ENCODE results near the gene LTK.

Gene LTK

DNA sequence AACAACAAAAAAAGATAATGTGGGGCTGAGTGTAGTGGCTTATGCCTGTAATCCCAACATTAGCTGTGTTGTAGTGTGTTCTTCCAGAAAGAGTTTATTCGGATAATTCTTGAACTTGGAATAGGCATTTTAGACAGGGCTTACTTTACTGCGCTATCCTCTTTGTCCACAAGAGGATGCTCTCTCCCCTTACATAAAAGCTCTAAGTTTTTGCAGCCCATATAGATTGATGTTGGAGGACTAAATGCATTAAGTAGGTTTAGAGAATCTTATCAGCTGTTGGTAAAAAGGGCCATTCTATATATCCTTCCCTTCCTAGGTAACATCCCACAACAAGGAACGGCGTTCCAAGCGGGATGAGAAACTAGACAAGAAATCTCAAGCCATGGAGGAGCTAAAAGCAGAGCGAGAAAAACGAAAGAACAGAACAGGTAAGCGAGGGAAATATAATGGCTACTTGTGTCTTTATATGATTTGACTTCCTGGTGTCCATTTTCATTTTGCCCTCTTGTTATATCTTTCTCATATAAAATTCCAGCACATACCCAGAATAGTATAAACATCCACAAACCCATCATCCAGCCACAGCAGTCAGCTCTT, 47.7 kb downstream of the LTK start:
- H3K4me3 ChIP-seq (ENCODE audit: low read length) = no peak overlapping the region
- no peak overlapping the region for H3K4me2 ChIP-seq (ENCODE audit: low read length)
- H3K27me3 ChIP-seq (ENCODE audit: control insufficient read depth, low read length) = no peaks in the 10 kb centered on the region
- no peaks in the 10 kb centered on the region for H3K4me1 ChIP-seq (ENCODE audit: control insufficient read depth, low read length)
- H3K36me3 ChIP-seq (ENCODE audit: control insufficient read depth, low read length) = peaks cover 51% of the 10 kb centered on the region
- no peak for TF ChIP-seq EZH2phosphoT487 (IDR thresholded peaks at IDR 0.05; ENCODE audit: borderline replicate concordance, low read length)
- TF ChIP-seq, protein P1, sequence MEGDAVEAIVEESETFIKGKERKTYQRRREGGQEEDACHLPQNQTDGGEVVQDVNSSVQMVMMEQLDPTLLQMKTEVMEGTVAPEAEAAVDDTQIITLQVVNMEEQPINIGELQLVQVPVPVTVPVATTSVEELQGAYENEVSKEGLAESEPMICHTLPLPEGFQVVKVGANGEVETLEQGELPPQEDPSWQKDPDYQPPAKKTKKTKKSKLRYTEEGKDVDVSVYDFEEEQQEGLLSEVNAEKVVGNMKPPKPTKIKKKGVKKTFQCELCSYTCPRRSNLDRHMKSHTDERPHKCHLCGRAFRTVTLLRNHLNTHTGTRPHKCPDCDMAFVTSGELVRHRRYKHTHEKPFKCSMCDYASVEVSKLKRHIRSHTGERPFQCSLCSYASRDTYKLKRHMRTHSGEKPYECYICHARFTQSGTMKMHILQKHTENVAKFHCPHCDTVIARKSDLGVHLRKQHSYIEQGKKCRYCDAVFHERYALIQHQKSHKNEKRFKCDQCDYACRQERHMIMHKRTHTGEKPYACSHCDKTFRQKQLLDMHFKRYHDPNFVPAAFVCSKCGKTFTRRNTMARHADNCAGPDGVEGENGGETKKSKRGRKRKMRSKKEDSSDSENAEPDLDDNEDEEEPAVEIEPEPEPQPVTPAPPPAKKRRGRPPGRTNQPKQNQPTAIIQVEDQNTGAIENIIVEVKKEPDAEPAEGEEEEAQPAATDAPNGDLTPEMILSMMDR (IDR thresholded peaks at IDR 0.05; ENCODE audit: low read depth, low read length, poor library complexity, severe bottlenecking) = peak; percentile 95
- H3K79me2 ChIP-seq (ENCODE audit: control insufficient read depth, low read length) = no peaks in the 10 kb centered on the region; the same call in 1 of the 2 replicates
- H4K20me1 ChIP-seq (ENCODE audit: control insufficient read depth, insufficient read depth, low read depth, low read length) = peaks cover 5% of the 10 kb centered on the region; the same call in 1 of the 2 replicates
- H3K27ac ChIP-seq (ENCODE audit: low read depth, low read length) = no peak overlapping the region
- peaks cover 11% of the 10 kb centered on the region; the same call in 1 of the 2 replicates for H3F3A ChIP-seq (ENCODE audit: control insufficient read depth, insufficient read depth)
- no peaks in the 10 kb centered on the region for H3K9me3 ChIP-seq (ENCODE audit: control insufficient read depth, insufficient read depth, low read length)
- no peaks in the 10 kb centered on the region for H3K9me2 ChIP-seq (replicated peaks; ENCODE audit: control insufficient read depth, low read length)

DNA sequence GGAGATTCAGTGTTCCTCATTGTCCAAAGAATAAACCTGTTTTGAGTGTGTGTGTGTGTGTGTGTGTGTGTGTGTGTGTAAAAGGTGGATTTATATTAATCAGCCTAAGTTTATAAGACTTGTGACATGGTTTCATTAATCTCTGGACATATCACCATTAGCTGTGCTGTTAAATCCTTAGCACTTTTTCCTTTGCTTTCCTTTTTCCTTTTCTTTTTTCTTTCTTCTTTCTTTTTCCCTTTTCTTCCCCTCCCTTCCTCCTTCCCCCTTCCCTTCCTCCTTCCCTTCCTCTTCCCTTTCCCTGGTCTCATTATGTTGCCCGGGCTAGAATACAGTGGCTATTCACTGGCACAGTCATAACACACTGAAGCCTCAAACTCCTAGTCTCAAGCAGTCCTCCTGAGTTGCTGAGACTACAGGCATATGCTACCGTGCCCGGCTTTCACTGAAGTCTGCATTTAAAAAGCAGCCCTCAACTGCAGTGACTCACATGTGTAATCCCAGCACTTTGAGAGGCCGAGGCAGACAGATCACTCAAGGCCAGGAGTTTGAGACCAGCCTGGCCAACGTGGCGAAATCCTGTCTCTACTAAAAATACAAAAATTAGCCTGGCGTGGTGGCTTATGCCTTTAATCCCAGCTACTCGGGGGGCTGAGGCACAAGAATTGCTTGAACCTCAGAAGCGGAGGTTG, 48.6 kb downstream of the LTK start:
- Histone ChIP-seq H3K79me2 (ENCODE audit: control insufficient read depth, low read length) (no peaks in the 10 kb centered on the region; the same call in 1 of the 2 replicates), H3K4me3 (ENCODE audit: low read length) (no peak overlapping the region), H4K20me1 (ENCODE audit: control insufficient read depth, insufficient read depth, low read depth, low read length) (peaks cover 5% of the 10 kb centered on the region; the same call in 1 of the 2 replicates), H3K9me2 (replicated peaks; ENCODE audit: control insufficient read depth, low read length) (no peaks in the 10 kb centered on the region), H3K9me3 (ENCODE audit: control insufficient read depth, insufficient read depth, low read length) (no peaks in the 10 kb centered on the region), H3K27ac (ENCODE audit: low read depth, low read length) (no peak overlapping the region), H3K4me2 (ENCODE audit: low read length) (no peak overlapping the region), H3K36me3 (ENCODE audit: control insufficient read depth, low read length) (peaks cover 44% of the 10 kb centered on the region), H3K4me1 (ENCODE audit: control insufficient read depth, low read length) (no peaks in the 10 kb centered on the region), H3F3A (ENCODE audit: control insufficient read depth, insufficient read depth) (peaks cover 11% of the 10 kb centered on the region; the same call in 1 of the 2 replicates), H3K27me3 (ENCODE audit: control insufficient read depth, low read length) (no peaks in the 10 kb centered on the region)
- TF ChIP-seq, protein P1 (IDR thresholded peaks at IDR 0.05; ENCODE audit: low read depth, low read length, poor library complexity, severe bottlenecking) = no peak
- TF ChIP-seq EZH2phosphoT487 (IDR thresholded peaks at IDR 0.05; ENCODE audit: borderline replicate concordance, low read length) = no peak

DNA sequence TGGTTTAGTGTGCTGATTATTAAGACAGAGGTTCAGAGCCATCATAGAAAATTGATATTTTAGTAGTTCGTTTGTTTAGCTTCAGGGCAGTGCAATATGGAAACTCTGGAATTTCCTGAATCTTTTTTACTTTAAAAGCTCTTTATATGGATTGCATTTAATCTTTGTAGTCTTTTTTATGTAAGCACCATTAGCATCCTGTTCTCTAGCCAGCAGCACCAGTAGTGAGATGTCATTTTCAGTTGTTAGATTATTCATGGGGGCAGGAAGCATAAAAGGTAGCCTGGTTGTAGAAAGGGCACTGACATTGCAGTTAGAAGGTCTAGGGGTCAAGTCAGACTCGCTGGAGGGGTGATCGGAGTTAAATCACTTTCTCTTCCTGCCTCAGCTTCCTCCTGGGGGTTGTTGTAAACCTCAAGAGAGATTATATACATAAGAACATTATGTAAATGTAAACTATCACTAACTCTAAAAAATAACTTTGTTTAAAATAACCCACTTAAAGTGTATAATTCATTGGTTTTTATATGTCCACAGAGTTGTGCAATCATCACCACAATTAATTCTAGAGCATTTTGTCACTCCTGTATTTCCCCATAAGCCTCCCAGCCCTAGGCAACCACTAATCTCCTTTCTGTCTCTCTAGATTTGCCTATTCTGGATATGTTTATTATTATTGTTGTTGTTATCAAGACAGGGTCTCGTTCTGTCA, 51.4 kb downstream of the LTK start:
- H3K36me3 ChIP-seq (ENCODE audit: control insufficient read depth, low read length) = peaks cover 50% of the 10 kb centered on the region
- H3K27ac ChIP-seq (ENCODE audit: low read depth, low read length) = no peak overlapping the region
- no peaks in the 10 kb centered on the region for H3K9me3 ChIP-seq (ENCODE audit: control insufficient read depth, insufficient read depth, low read length)
- H3K27me3 ChIP-seq (ENCODE audit: control insufficient read depth, low read length) = no peaks in the 10 kb centered on the region
- no peaks in the 10 kb centered on the region; the same call in 1 of the 2 replicates for H3K79me2 ChIP-seq (ENCODE audit: control insufficient read depth, low read length)
- H3K4me2 ChIP-seq (ENCODE audit: low read length) = no peak overlapping the region
- peaks cover 11% of the 10 kb centered on the region; the same call in 1 of the 2 replicates for H3F3A ChIP-seq (ENCODE audit: control insufficient read depth, insufficient read depth)
- TF ChIP-seq, protein P1 (IDR thresholded peaks at IDR 0.05; ENCODE audit: low read depth, low read length, poor library complexity, severe bottlenecking) = no peak
- no peak for TF ChIP-seq EZH2phosphoT487 (IDR thresholded peaks at IDR 0.05; ENCODE audit: borderline replicate concordance, low read length)
- H3K9me2 ChIP-seq (replicated peaks; ENCODE audit: control insufficient read depth, low read length) = no peaks in the 10 kb centered on the region
- H3K4me1 ChIP-seq (ENCODE audit: control insufficient read depth, low read length) = no peaks in the 10 kb centered on the region
- peaks cover 5% of the 10 kb centered on the region; the same call in 1 of the 2 replicates for H4K20me1 ChIP-seq (ENCODE audit: control insufficient read depth, insufficient read depth, low read depth, low read length)
- H3K4me3 ChIP-seq (ENCODE audit: low read length) = no peak overlapping the region
